GM21737 (cell line): Measurements from ENCODE around the gene MIOS.
"Not testable (repeated sequence)": the region's sequence is repeated elsewhere in the genome, so short reads cannot be mapped to it uniquely, and the experiment has no call there.

Experiments used
- ATAC-seq: cut with Tn5 transposase; IDR thresholded peaks from one replicate; pipeline ENCODE4 v1.9.1; 2021; ENCODE audit warnings: mild to moderate bottlenecking, moderate library complexity; ENCODE audit not compliant: unreplicated experiment

MIOS gene

GRCh38 chr7:7554021-7554432 lies 12.7 kb upstream of the MIOS start:
- no peak for ATAC-seq

GRCh38 chr7:7554649-7555575 lies 11.8 kb upstream of the MIOS start:
- no peak for ATAC-seq

- no peak for ATAC-seq
These were observed 9.8 kb upstream of the MIOS start for GRCh38 chr7:7556852-7557251.

DNA sequence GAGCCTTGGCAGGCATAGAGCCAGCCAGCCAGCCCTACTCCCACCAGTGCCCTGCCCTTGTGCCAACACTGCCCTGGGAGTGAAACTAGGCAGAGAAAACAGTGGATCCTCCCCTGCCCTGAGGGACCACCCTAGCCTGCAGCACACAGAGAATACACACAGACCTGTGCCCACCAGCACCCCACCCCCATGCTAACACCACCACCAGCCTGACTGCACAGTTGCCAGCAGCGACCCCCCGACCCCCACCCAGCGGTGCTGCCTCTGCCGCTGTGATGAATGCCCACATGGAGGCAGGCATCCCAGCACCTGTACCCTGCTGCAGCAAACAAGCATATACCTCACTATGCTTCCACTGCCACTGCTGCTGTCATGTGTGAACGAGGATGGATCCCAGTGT lies 9.4 kb upstream of the MIOS start:
- ATAC-seq, result no peak

DNA sequence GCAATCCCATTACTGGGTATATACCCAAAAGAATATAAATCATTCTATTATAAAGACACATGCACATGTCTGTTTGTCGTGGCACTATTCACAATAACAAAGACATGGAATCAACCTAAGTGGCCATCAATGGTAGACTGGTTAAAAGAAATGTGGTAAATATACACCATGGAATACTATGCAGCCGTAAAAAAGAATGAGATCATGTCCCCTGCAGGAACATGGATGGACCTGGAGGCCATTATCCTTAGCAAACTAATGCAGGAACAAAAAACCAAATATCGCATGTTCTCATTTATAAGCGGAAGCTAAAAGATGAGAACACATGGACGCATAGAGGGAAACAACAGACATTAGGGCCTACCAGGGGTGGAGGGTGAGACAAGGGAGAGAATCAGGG lies 5.1 kb upstream of the MIOS start:
- ATAC-seq, result not testable (repeated sequence)

DNA sequence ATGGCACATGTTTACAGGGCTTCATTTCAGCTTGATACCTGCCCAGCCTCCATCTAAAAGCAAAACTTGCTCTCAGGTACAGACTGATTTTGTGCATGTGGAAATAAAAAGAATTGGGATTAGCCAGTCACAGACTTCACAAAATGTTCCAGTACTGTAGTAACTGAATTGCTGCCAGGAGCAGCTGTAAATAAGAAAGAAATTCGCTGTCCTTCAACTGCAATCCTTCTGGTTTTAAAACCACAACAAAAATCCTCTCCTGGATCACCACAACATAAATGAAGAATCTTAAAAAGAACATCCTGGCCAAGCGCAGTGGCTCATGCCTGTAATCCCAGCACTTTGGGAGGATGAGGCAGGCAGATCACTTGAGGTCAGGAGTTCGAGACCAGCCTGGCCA lies 3.9 kb upstream of the MIOS start:
- ATAC-seq, result no peak

DNA sequence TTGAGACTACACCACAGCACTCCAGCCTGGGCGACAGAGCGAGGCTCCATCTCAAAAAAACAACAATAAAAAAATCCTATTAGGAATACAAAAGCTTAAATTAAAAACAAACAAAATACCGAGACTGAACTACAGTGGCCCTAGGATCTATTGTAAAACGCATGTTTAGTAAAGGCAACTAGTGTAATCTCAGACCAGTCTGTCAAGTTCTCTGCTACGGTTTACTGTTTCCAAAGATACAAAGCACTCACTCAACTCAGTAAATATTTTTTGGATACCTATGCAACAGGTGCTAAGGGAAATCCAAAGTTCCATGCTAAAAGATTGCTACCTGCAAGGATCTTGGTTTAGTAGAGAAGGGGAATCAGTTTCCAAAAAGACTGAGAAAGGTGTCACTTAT lies 3.4 kb upstream of the MIOS start:
- no peak for ATAC-seq

GRCh38 chr7:7563813-7564212 lies 2.9 kb upstream of the MIOS start:
- ATAC-seq, result no peak

DNA sequence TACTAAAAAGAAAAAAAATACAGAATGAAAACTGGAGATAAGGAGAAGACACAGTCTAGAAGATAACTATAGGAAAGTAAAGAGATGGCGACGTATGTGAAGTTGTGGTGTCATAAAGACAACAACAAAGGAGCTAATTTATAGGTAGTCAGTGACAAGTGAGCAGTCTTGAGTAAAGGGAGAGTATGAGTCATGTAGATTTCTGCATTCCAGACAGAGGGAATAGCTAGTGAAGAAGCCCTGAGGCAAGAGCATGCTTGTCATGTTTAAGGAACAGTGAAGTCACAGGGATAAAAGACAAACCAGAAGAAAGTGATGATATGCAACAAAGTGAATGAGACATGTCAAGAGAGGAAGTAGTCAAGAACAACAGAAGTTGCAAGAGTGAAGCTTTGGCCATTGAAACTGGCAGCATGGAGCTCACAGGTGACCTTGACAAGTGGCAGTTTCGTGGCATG lies 2.3 kb upstream of the MIOS start:
- ATAC-seq, result no peak

GRCh38 chr7:7565018-7565680 lies 1.5 kb upstream of the MIOS start:
- no peak for ATAC-seq

DNA sequence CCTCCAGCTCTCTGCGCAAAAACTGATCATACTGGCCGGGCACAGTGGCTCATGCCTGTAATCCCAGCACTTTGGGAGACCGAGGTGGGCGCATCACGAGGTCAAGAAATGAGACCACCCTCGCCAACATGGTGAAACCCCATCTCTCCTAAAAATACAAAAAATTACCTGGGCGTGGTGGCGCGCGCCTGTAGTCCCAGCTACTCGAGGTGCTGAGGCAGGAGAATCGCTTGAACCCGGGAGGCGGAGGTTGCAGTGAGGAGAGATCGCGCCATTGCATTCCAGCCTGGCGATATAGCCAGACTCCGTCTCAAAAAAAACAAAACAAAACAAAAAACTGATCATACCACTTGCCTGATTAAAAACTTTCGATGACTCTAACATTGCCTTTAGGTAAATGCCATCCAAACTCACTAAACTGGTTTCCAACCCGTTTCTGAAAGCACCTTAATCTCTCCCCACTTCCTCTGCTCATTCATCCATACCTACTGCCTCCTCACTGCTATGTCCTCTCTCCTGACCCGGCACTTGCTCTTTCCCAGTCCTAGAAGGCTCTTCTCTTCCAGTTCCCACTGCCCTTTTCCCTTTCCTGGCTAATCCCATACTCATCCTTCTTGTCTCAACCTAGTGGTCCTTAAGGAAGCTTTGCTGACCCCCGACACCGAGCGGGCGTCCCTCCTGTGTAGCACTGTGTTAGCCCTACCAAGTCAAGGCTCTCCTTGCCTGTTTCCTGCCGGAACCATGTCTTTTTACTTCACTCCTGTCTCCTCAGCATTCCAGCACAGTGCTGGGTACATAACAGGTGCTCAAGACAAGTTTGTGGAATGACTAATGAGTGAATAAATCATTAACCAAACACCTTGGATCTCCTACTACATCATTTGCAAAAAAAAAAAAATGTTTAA lies 686 bp upstream of the MIOS start:
- ATAC-seq, result peak; percentile 26

GRCh38 chr7:7567898-7568531 lies 1.3 kb downstream of the MIOS start:
- no peak for ATAC-seq

DNA sequence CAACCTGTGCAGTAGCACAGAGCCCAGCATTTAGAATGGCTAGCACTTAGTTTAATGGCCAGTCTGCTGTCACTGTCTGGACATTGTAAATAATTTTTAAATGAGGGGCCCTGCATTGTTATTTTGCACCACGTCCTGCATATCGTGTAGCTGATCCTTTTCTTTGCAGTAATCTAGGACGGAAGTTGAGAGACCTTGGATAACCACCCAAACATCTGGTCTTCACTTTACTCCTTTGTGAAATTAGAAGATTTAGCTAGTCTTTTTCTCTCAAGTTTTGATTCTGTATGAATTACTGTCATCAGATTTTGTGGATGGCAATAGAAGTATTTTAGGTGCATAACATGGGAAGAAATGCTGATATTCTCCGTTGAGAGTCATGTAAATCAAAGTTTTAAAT lies 1.9 kb downstream of the MIOS start:
- ATAC-seq, result no peak

DNA sequence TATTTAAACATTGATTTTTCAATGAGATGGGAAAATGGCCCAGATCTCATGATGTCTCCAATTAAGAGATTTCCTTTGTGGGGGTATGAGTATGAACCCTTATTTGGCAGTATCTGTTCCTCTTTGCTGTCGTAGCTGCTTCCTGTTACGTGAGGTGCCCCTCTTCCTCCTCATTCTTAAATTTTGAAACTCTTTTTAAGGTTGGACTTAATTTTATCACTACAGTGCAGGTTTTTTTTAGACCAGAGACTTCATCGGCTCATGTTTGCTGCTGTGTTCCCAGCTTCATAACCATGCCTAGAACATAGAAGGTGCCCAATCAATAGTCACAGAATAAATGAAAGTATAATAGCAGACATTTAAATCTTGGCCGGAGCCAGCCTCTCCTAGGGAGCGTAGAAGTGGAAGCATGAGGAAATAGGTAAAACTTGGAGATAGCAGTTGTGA lies 2.4 kb downstream of the MIOS start:
- ATAC-seq, result peak; percentile 34

DNA sequence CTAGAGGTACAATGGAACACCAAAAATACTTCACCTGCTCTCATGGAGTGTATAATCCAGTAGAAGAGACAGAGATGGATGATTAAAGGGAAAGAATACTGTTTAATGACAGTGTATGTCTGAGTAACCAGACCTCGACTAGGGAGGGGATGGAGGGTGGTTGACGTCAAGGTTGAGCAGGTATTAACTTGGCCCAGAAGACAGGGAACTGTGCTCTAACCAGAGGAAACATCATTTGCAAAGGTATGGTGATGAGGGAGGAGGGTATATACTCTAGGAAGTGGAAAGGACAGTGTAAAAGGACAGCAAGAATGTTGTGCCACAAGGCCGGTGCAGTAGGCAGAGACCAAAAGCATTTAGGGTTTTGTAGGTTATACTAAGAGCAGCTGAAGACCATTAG lies 2.9 kb downstream of the MIOS start:
- ATAC-seq, result peak; percentile 32

DNA sequence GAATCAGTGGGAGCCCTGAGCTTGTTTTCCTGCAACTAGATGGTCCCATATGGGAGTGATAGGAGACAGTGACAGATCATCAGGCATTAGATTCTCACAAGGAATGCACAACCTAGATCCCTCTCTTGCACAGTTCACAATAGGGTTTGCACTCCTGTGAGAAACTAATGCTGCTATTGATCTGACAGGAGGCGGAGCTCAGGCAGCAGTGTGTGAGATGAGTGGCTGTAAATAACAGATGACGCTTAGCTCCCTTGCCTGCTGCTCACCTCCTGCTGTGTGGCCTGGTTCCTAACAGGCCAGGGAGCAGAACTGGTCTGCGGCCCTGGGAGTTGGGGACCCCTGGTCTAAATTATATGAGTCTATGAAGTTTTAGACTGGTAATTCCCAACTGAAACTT lies 3.9 kb downstream of the MIOS start:
- no peak for ATAC-seq

DNA sequence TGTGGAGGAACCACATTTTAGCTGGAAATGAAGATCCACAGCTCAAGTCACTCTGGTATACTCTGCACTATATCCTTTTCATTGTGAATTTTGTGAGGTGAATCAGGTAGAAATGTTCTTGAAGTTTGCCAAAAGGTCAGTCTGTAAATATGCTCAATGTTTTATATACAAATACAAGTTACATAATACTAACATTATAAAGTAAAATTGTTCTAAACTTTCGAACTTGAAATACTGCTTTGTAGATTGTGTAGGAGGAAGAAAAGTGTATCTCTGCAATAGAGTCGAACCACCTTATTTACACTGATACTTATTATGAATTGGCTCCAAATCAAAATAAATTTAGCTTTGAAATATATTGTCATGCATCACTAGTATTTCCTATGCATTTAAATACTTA lies 7.0 kb downstream of the MIOS start:
- no peak for ATAC-seq

GRCh38 chr7:7576344-7576743 lies 9.7 kb downstream of the MIOS start:
- ATAC-seq, result no peak

GRCh38 chr7:7577888-7578287 lies 11.2 kb downstream of the MIOS start:
- no peak for ATAC-seq

DNA sequence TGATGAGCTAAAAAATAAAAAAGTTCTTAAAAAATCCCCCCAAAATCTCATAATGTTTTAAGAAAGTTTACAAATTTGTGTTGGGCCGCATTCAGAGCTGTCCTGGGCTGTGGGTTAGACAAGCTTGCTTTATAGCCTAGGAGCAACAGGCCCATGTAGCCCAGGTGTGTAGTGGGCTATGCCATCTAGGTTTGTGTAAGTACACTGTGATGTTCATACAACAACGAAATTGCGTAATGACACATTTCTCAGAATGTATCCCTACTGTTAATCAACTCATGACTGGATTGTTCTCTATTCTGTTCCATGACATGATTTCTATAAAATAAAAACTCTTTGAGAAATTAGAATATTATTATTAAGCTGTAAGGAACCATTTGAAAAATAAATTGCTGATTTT lies 13.0 kb downstream of the MIOS start:
- no peak for ATAC-seq
